IMR-90 (cell line): ENCODE data around the gene TANGO2. TPM values are rescaled to one million over a fixed set of nuclear protein-coding genes. Genes with fewer than 3 reads are reported as not detected.

Experiments
- ATAC-seq: fragments of 200-7000 bp; cut with Tn5 transposase; 2 replicates; pipeline ENCODE4 v1.9.1; 2020; ENCODE audit warnings: low read depth, mild to moderate bottlenecking, moderate library complexity
- BruUV-seq: library from RNA; stranded (reverse); fragments of 400-500 nt; replicated peaks from 2 replicates; lab custom pipeline; 2021; lab: Mats Ljungman, UMichigan
- CTCF ChIA-PET: fragments of 300-600 bp; formaldehyde crosslinking; extraction: SDS; loops from one replicate; lab custom pipeline; 2021; ENCODE audit warnings: antibody characterized with exemption; lab: Yijun Ruan, JAX
- POLR2A ChIA-PET: fragments of 300-600 bp; sonication (Branson Sonifier 250); formaldehyde crosslinking; loops from one replicate; lab custom pipeline; 2022; ENCODE audit warnings: antibody characterized with exemption; ENCODE audit not compliant: unreplicated experiment; lab: Charles Lee
- DNase-seq: peaks from one replicate; pipeline ENCODE4 v3.0.0; 2013
- H2AFZ ChIP-seq: replicated peaks from 2 replicates; pipeline ENCODE3; 2013; ENCODE audit warnings: low read length, mild to moderate bottlenecking; ENCODE audit not compliant: poor library complexity
- H2AK5ac ChIP-seq: 2 replicates; pipeline ENCODE4 v1.6.1; 2013; ENCODE audit warnings: low read depth, low read length, inconsistent platforms
- H2AK9ac ChIP-seq: replicated peaks from 2 replicates; pipeline ENCODE3; 2013; ENCODE audit warnings: mild to moderate bottlenecking, low read depth, low read length, moderate library complexity; ENCODE audit not compliant: poor library complexity
- H2BK120ac ChIP-seq: 2 replicates; pipeline ENCODE4 v1.6.1; 2013; ENCODE audit warnings: low read depth, low read length, inconsistent platforms
- H2BK15ac ChIP-seq: 3 replicates; pipeline ENCODE4 v1.6.1; 2013; ENCODE audit warnings: low read depth, low read length, inconsistent platforms
- H2BK20ac ChIP-seq: 2 replicates; pipeline ENCODE4 v1.6.1; 2013; ENCODE audit warnings: low read depth, mild to moderate bottlenecking, inconsistent platforms, low read length, moderate library complexity
- H2BK5ac ChIP-seq: 2 replicates; pipeline ENCODE4 v1.6.1; 2013; ENCODE audit warnings: mild to moderate bottlenecking, low read depth, low read length, inconsistent platforms; ENCODE audit not compliant: poor library complexity, severe bottlenecking
- H3K14ac ChIP-seq: replicated peaks from 2 replicates; pipeline ENCODE4 v1.6.1; 2013; ENCODE audit warnings: low read depth, low read length, inconsistent platforms
- H3K18ac ChIP-seq: 2 replicates; pipeline ENCODE4 v1.6.1; 2013; ENCODE audit warnings: low read depth, low read length, control low read depth
- H3K23ac ChIP-seq: 2 replicates; pipeline ENCODE4 v1.6.1; 2013; ENCODE audit warnings: low read depth, low read length, inconsistent platforms
- H3K27ac ChIP-seq: 2 replicates; pipeline ENCODE4 v1.5.1; 2013; ENCODE audit warnings: mild to moderate bottlenecking, control low read depth, low read length; ENCODE audit not compliant: insufficient read depth
- H3K27me3 ChIP-seq: 2 replicates; pipeline ENCODE4 v1.6.1; 2013; ENCODE audit warnings: low read length; ENCODE audit not compliant: control insufficient read depth, insufficient read depth
- H3K36me3 ChIP-seq: 2 replicates; pipeline ENCODE4 v1.6.1; 2013; ENCODE audit warnings: low read length, mixed read lengths; ENCODE audit not compliant: control insufficient read depth, insufficient read depth
- H3K4ac ChIP-seq: 2 replicates; pipeline ENCODE4 v1.6.1; 2013; ENCODE audit warnings: low read depth, low read length, inconsistent platforms
- H3K4me1 ChIP-seq: 2 replicates; pipeline ENCODE4 v1.6.1; 2013; ENCODE audit warnings: low read length, mixed read lengths; ENCODE audit not compliant: control insufficient read depth, insufficient read depth
- H3K4me2 ChIP-seq: 2 replicates; pipeline ENCODE4 v1.6.1; 2013; ENCODE audit warnings: low read depth, mild to moderate bottlenecking, control low read depth, low read length, moderate library complexity
- H3K4me3 ChIP-seq: 2 replicates; pipeline ENCODE4 v1.5.1; 2013; ENCODE audit warnings: low read depth, mild to moderate bottlenecking, control low read depth, low read length, moderate library complexity; ENCODE audit not compliant: insufficient read depth
- H3K56ac ChIP-seq: 2 replicates; pipeline ENCODE4 v1.6.1; 2013; ENCODE audit warnings: low read length, inconsistent platforms; ENCODE audit not compliant: insufficient read depth; ENCODE audit errors: extremely low read depth
- H3K79me1 ChIP-seq, 2 experiments: 2 replicates each; pipeline ENCODE4 v1.6.1; 2013; ENCODE audit warnings: low read length in 2 of 2, inconsistent platforms in 1 of 2, low read depth in 1 of 2
- H3K9ac ChIP-seq: 2 replicates; pipeline ENCODE4 v1.6.1; 2013; ENCODE audit warnings: low read depth, low read length, control low read depth
- H3K9me1 ChIP-seq: 2 replicates; pipeline ENCODE4 v1.6.1; 2013; ENCODE audit warnings: low read length, inconsistent platforms; ENCODE audit not compliant: insufficient read depth
- H3K9me3 ChIP-seq: 2 replicates; pipeline ENCODE4 v1.6.1; 2013; ENCODE audit warnings: low read length; ENCODE audit not compliant: control insufficient read depth, insufficient read depth
- H4K20me1 ChIP-seq: 2 replicates; pipeline ENCODE4 v1.6.1; 2013; ENCODE audit warnings: low read length, inconsistent platforms; ENCODE audit not compliant: insufficient read depth
- H4K5ac ChIP-seq: 2 replicates; pipeline ENCODE4 v1.6.1; 2013; ENCODE audit warnings: mild to moderate bottlenecking, low read depth, low read length, control low read depth
- H4K8ac ChIP-seq, 2 experiments: 2 replicates each; pipeline ENCODE4 v1.6.1; 2013; ENCODE audit warnings: low read depth in 2 of 2, low read length in 2 of 2, control low read depth in 1 of 2, inconsistent platforms in 1 of 2
- H4K91ac ChIP-seq: 2 replicates; pipeline ENCODE4 v1.6.1; 2013; ENCODE audit warnings: low read depth, low read length, inconsistent platforms; ENCODE audit not compliant: insufficient read depth
- BHLHE40 ChIP-seq: fragments of 150-350 bp; IDR thresholded peaks from 2 replicates; pipeline ENCODE4 v1.6.1; 2016; ENCODE audit warnings: mild to moderate bottlenecking, low read depth, low read length
- CEBPB ChIP-seq: IDR thresholded peaks from 2 replicates; pipeline ENCODE4 v1.6.1; 2012; ENCODE audit warnings: low read depth, low read length, improper control_type of control experiment
- CHD1 ChIP-seq: IDR thresholded peaks from 2 replicates; pipeline ENCODE4 v1.6.1; 2012; ENCODE audit warnings: low read depth, low read length, improper control_type of control experiment
- CTCF ChIP-seq: conservative IDR thresholded peaks from 2 replicates; pipeline ENCODE4 v1.5.1; 2012; ENCODE audit warnings: mild to moderate bottlenecking, low read depth, low read length, improper control_type of control experiment
- ELK1 ChIP-seq: fragments of 150-350 bp; IDR thresholded peaks from 2 replicates; pipeline ENCODE4 v1.6.1; 2016; ENCODE audit warnings: low read depth, mild to moderate bottlenecking, low read length, moderate library complexity, borderline replicate concordance
- FOS ChIP-seq: fragments of 150-350 bp; IDR thresholded peaks from 2 replicates; pipeline ENCODE4 v1.6.1; 2016; ENCODE audit warnings: low read depth, low read length
- MAFK ChIP-seq: IDR thresholded peaks from 2 replicates; pipeline ENCODE4 v1.6.1; 2012; ENCODE audit warnings: low read depth, low read length, improper control_type of control experiment
- MAZ ChIP-seq: IDR thresholded peaks from 2 replicates; pipeline ENCODE4 v1.6.1; 2012; ENCODE audit warnings: low read depth, mild to moderate bottlenecking, low read length, improper control_type of control experiment, moderate library complexity, borderline replicate concordance
- MXI1 ChIP-seq: IDR thresholded peaks from 2 replicates; pipeline ENCODE4 v1.6.1; 2012; ENCODE audit warnings: low read depth, mild to moderate bottlenecking, low read length, moderate library complexity, borderline replicate concordance
- NFE2L2 ChIP-seq: fragments of 150-350 bp; IDR thresholded peaks from 2 replicates; pipeline ENCODE4 v1.6.1; 2016; ENCODE audit warnings: low read depth, mild to moderate bottlenecking, low read length
- POLR2A ChIP-seq: IDR thresholded peaks from 2 replicates; pipeline ENCODE4 v1.6.1; 2012; ENCODE audit warnings: mild to moderate bottlenecking, low read depth, low read length
- RAD21 ChIP-seq: IDR thresholded peaks from 2 replicates; pipeline ENCODE4 v1.6.1; 2012; ENCODE audit warnings: low read length, improper control_type of control experiment
- RCOR1 ChIP-seq: IDR thresholded peaks from 2 replicates; pipeline ENCODE4 v1.6.1; 2012; ENCODE audit warnings: mild to moderate bottlenecking, low read length, improper control_type of control experiment; ENCODE audit not compliant: insufficient replicate concordance
- RFX5 ChIP-seq: IDR thresholded peaks from 2 replicates; pipeline ENCODE4 v1.8.0; 2012; ENCODE audit warnings: low read depth, mild to moderate bottlenecking, low read length, moderate library complexity
- SMC3 ChIP-seq: fragments of 150-350 bp; IDR thresholded peaks from 2 replicates; pipeline ENCODE4 v1.6.1; 2016; ENCODE audit warnings: low read depth, mild to moderate bottlenecking, antibody characterized with exemption, low read length, moderate library complexity
- USF2 ChIP-seq: fragments of 150-350 bp; IDR thresholded peaks from 2 replicates; pipeline ENCODE4 v1.6.1; 2017; ENCODE audit warnings: mild to moderate bottlenecking, antibody characterized with exemption, low read length, low read depth
- WGBS, 2 experiments: methylation state at CpG; one replicate each; pipeline versions ENCODE4 v1.1.5 to v1.1.7; 2013; ENCODE audit warnings: missing lambda C conversion rate in 2 of 2; ENCODE audit not compliant: insufficient read length in 1 of 2; ENCODE audit errors: extremely low coverage in 2 of 2; 5-methylcytosine and 5-hydroxymethylcytosine counted together
- dilution Hi-C: fragments of 300-500 bp; cut with HindIII; formaldehyde crosslinking; loops from one replicate; pipeline ENCODE4 v1.14.3; 2018; ENCODE audit warnings: low sequenced_read_pairs; ENCODE audit not compliant: unreplicated experiment
- in situ Hi-C: fragments of 300-500 bp; cut with MboI; formaldehyde crosslinking; loops from 3 replicates; pipeline ENCODE4 v1.14.3; 2019; ENCODE audit warnings: low sequenced_read_pairs, inconsistent platforms, mixed read lengths
- intact Hi-C: fragments of 100-400 bp; cut with micrococcal nuclease; formaldehyde crosslinking; loops from 2 replicates; pipeline ENCODE4 v1.10.0; 2022
- polyA plus RNA-seq, 3 experiments: library from polyadenylated mRNA; depleted of rRNA; stranded (reverse); fragments of >200 nt; gene quantifications; 2 replicates each; pipeline ENCODE4 v1.2.3, GENCODE V29; 2012; ENCODE audit warnings: low replicate concordance in 1 of 3
- total RNA-seq: library from RNA; depleted of rRNA; stranded (reverse); fragments of >200 nt; gene quantifications from 2 replicates; pipeline ENCODE4 v1.2.3, GENCODE V29; 2012

TANGO2 gene
- total and polyA plus RNA-seq, 2 of the 4 experiments (the other 2 are of a cell fraction) = 45.1 to 75.1 TPM

GRCh38 chr22:19993926-19994325, 27.0 kb upstream of the TANGO2 start:
- no peak for DNase-seq
- H3K23ac ChIP-seq = no peak overlapping the region
- H2BK15ac ChIP-seq = no peak overlapping the region
- H3K27ac ChIP-seq = no peak overlapping the region
- H3K4me3 ChIP-seq = no peak overlapping the region
- 85% methylated on average over 5 of the region's 7 CpGs; no CpG with 5 or more reads in 1 of the 2 experiments for WGBS, 2 experiments
- no peaks in the 10 kb centered on the region for H3K36me3 ChIP-seq
- no peak overlapping the region for H3K4ac ChIP-seq
- no peaks in the 10 kb centered on the region for H3K9me3 ChIP-seq
- peaks cover 2% of the 10 kb centered on the region; the same call in 1 of the 2 replicates for H3K27me3 ChIP-seq
- H3K14ac ChIP-seq = no peak overlapping the region
- H4K20me1 ChIP-seq = no peaks in the 10 kb centered on the region
- H3K56ac ChIP-seq = no peak overlapping the region
- no TSS peak for BruUV-seq
- H2AK9ac ChIP-seq = no peak overlapping the region
- TF ChIP-seq USF2 (no peak), NFE2L2 (no peak), FOS (no peak), SMC3 (no peak), CEBPB (no peak), RAD21 (no peak), MXI1 (no peak), CTCF (no peak), RFX5 (no peak), MAZ (no peak), MAFK (no peak), POLR2A (no peak), RCOR1 (no peak), ELK1 (no peak), CHD1 (no peak), BHLHE40 (no peak)
- no peak overlapping the region for H4K8ac ChIP-seq
- H3K9me1 ChIP-seq = 0 out of 2 replicates have a peak, but pooled peaks cover 7% of the 10 kb centered on the region
- H3K9ac ChIP-seq = no peak overlapping the region
- POLR2A ChIA-PET = no interaction called here
- peaks cover 18% of the 10 kb centered on the region for H3K4me1 ChIP-seq
- no peak overlapping the region for H3K4me2 ChIP-seq
- no peaks in the 10 kb centered on the region for H3K79me1 ChIP-seq
- no peak overlapping the region for H4K5ac ChIP-seq
- H2BK20ac ChIP-seq = no peak overlapping the region
- no peak overlapping the region for H3K18ac ChIP-seq
- CTCF ChIA-PET = no interaction called here
- dilution Hi-C loops (no loop called here), intact Hi-C loops (no loop called here), in situ Hi-C loops (no loop called here)
- H2AK5ac ChIP-seq = no peak overlapping the region
- no peak overlapping the region for H2AFZ ChIP-seq
- H2BK5ac ChIP-seq = no peak overlapping the region
- no peak for ATAC-seq
- no peak overlapping the region for H4K91ac ChIP-seq
- H2BK120ac ChIP-seq = no peak overlapping the region
